Measurements from ENCODE around the gene DEPDC7. TPM values are rescaled to one million over a fixed set of nuclear protein-coding genes. Genes with fewer than 3 reads are reported as not detected.

The DEPDC7 gene
- total and polyA plus RNA-seq, 2 of the 13 experiments (the other 11 are each of a cell fraction or from before 2014, with no cell fraction given), result 17.3 to 33.3 TPM

DNA sequence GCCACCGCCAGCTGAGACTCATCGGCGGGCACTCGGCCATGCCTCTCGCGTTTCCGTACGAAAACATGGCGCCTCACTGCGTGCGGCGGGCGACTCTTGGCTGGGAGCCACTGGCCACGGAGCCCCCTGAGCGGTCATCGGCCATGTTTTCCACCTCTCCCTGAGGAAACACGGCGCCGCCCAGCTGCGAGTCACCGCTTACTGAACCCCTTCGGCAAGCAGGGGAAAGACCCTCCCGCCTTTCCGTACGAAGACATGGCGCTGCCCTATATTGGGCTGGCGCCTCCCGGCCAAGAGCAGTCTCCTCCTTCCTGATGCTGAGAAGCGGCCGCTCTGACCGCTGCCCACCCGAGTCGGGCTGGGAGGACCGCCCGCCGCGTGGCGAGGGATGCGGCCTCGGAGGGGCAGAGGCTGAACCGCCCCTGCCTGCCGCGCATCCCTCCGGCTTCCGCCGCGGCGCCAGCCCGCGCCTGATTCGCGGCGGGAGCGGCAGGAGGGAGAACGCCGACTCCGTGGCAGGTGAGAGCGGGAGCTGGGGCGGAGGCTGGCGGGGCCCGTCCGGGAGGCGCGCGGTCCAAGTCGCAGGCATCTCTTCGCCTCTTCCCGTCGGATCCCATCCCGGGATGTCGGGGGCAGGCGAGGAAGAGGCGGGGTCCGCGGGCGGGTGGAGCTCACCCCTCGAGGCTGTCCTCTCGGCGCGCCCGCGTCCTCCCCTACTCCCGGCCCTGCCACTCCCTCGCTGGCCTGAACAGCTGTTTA lies 23.8 kb downstream of the DEPDC7 start, which contains the start of gene TCP11L1 (continued):
- no peak for TF ChIP-seq ATRX (CRISPR knock-in tag; IDR thresholded peaks at IDR 0.05; ENCODE audit: borderline replicate concordance)
- 0 out of 2 replicates have a peak, but pooled peaks have one; percentile 50 for TF ChIP-seq ISX (CRISPR knock-in tag; conservative IDR thresholded peaks at IDR 0.05)
- TF ChIP-seq SETDB1 (CRISPR knock-in tag; IDR thresholded peaks at IDR 0.05; ENCODE audit: borderline replicate concordance), result no peak
- TF ChIP-seq, protein P1, sequence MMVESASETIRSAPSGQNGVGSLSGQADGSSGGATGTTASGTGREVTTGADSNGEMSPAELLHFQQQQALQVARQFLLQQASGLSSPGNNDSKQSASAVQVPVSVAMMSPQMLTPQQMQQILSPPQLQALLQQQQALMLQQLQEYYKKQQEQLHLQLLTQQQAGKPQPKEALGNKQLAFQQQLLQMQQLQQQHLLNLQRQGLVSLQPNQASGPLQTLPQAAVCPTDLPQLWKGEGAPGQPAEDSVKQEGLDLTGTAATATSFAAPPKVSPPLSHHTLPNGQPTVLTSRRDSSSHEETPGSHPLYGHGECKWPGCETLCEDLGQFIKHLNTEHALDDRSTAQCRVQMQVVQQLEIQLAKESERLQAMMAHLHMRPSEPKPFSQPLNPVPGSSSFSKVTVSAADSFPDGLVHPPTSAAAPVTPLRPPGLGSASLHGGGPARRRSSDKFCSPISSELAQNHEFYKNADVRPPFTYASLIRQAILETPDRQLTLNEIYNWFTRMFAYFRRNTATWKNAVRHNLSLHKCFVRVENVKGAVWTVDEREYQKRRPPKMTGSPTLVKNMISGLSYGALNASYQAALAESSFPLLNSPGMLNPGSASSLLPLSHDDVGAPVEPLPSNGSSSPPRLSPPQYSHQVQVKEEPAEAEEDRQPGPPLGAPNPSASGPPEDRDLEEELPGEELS (CRISPR knock-in tag; IDR thresholded peaks at IDR 0.05), result peak; percentile 45
- TF ChIP-seq, protein P2, sequence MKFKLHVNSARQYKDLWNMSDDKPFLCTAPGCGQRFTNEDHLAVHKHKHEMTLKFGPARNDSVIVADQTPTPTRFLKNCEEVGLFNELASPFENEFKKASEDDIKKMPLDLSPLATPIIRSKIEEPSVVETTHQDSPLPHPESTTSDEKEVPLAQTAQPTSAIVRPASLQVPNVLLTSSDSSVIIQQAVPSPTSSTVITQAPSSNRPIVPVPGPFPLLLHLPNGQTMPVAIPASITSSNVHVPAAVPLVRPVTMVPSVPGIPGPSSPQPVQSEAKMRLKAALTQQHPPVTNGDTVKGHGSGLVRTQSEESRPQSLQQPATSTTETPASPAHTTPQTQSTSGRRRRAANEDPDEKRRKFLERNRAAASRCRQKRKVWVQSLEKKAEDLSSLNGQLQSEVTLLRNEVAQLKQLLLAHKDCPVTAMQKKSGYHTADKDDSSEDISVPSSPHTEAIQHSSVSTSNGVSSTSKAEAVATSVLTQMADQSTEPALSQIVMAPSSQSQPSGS (CRISPR knock-in tag; IDR thresholded peaks at IDR 0.05), result peak; percentile 24; the same call in 1 of the 2 replicates
- TF ChIP-seq NCOA5 (CRISPR knock-in tag; IDR thresholded peaks at IDR 0.05), result no peak
- TF ChIP-seq, protein P3, sequence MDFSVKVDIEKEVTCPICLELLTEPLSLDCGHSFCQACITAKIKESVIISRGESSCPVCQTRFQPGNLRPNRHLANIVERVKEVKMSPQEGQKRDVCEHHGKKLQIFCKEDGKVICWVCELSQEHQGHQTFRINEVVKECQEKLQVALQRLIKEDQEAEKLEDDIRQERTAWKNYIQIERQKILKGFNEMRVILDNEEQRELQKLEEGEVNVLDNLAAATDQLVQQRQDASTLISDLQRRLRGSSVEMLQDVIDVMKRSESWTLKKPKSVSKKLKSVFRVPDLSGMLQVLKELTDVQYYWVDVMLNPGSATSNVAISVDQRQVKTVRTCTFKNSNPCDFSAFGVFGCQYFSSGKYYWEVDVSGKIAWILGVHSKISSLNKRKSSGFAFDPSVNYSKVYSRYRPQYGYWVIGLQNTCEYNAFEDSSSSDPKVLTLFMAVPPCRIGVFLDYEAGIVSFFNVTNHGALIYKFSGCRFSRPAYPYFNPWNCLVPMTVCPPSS (IDR thresholded peaks at IDR 0.05), result no peak
- no peak for TF ChIP-seq HHEX (CRISPR knock-in tag; IDR thresholded peaks at IDR 0.05)
- TF ChIP-seq, protein P4, sequence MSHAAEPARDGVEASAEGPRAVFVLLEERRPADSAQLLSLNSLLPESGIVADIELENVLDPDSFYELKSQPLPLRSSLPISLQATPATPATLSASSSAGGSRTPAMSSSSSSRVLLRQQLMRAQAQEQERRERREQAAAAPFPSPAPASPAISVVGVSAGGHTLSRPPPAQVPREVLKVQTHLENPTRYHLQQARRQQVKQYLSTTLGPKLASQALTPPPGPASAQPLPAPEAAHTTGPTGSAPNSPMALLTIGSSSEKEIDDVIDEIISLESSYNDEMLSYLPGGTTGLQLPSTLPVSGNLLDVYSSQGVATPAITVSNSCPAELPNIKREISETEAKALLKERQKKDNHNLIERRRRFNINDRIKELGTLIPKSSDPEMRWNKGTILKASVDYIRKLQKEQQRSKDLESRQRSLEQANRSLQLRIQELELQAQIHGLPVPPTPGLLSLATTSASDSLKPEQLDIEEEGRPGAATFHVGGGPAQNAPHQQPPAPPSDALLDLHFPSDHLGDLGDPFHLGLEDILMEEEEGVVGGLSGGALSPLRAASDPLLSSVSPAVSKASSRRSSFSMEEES (CRISPR knock-in tag; IDR thresholded peaks at IDR 0.05), result no peak
- peak; percentile 39 for TF ChIP-seq CHD2 (IDR thresholded peaks at IDR 0.05; ENCODE audit: low read depth, low read length)
- TF ChIP-seq, protein P5, sequence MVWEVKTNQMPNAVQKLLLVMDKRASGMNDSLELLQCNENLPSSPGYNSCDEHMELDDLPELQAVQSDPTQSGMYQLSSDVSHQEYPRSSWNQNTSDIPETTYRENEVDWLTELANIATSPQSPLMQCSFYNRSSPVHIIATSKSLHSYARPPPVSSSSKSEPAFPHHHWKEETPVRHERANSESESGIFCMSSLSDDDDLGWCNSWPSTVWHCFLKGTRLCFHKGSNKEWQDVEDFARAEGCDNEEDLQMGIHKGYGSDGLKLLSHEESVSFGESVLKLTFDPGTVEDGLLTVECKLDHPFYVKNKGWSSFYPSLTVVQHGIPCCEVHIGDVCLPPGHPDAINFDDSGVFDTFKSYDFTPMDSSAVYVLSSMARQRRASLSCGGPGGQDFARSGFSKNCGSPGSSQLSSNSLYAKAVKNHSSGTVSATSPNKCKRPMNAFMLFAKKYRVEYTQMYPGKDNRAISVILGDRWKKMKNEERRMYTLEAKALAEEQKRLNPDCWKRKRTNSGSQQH (CRISPR knock-in tag; IDR thresholded peaks at IDR 0.05; ENCODE audit: low read depth), result no peak
- 0 out of 2 replicates have a peak, but pooled peaks have one; percentile 41 for TF ChIP-seq ZNF616 (CRISPR knock-in tag; IDR thresholded peaks at IDR 0.05; ENCODE audit: low read depth)
- TF ChIP-seq JARID2 (CRISPR knock-in tag; IDR thresholded peaks at IDR 0.05; ENCODE audit: insufficient replicate concordance), result no peak
- no peak for TF ChIP-seq MLLT10 (CRISPR knock-in tag; IDR thresholded peaks at IDR 0.05)
- peak; percentile 21; the same call in 1 of the 2 replicates for TF ChIP-seq ELF3 (CRISPR knock-in tag; IDR thresholded peaks at IDR 0.05)
- TF ChIP-seq NFKB2 (CRISPR knock-in tag; IDR thresholded peaks at IDR 0.05; ENCODE audit: borderline replicate concordance), result peak; percentile 69; the same call in 1 of the 2 replicates
- TF ChIP-seq ATM (IDR thresholded peaks at IDR 0.05; ENCODE audit: borderline replicate concordance), result no peak
- peak; percentile 76; the same call in 1 of the 2 replicates for TF ChIP-seq NR2C2 (CRISPR knock-in tag; IDR thresholded peaks at IDR 0.05; ENCODE audit: borderline replicate concordance)
- TF ChIP-seq PHF20 (CRISPR knock-in tag; IDR thresholded peaks at IDR 0.05), result peak; percentile 67
- TF ChIP-seq EP300 (IDR thresholded peaks at IDR 0.05; ENCODE audit: low read depth in 2 of 2, low read length in 2 of 2), result no peak
- TF ChIP-seq EP300 (CRISPR knock-in tag; IDR thresholded peaks at IDR 0.05; ENCODE audit: borderline replicate concordance), result peak; percentile 27; the same call in 1 of the 2 replicates
